Epidermal melanocyte (primary cell): ENCODE measurements around the gene S1PR3.

Experiments used
- DNase-seq: peaks from one replicate; pipeline ENCODE4 v3.0.0; 2011; ENCODE audit warnings: low spot score; ENCODE audit not compliant: insufficient read length

Gene S1PR3

DNA sequence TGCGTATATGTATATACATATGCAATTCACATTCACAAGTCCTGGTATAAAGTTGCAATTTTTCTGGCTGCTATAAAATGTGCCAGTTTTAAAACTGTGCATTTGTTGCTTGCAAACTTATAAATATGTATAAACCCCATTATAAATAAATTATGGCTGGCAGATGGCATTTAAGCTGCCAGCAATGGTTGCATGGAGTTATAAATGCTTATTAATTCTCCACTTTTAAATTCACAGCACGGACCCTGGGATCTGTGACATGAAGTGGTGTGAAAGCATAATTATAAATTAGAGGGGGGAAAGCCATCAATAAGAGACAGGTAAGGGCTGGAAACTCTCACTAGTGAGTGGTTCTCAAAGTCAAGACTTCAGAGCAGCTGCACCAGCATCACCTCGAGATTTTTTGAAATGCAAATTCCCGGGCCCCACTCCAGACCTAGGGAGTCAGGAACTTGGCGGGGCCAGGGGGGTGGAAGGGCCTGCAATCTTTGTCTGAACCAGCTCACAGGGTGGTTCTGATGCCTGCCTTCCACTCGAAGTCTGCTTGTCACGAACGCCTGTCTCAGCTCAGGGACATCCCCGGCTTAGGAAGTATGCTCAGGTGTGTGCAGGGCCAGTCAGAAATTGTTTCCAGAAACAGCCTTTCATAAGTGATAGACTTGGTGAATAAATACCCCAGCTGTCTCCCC, 16.9 kb downstream of the S1PR3 start:
- no peak for DNase-seq

DNA sequence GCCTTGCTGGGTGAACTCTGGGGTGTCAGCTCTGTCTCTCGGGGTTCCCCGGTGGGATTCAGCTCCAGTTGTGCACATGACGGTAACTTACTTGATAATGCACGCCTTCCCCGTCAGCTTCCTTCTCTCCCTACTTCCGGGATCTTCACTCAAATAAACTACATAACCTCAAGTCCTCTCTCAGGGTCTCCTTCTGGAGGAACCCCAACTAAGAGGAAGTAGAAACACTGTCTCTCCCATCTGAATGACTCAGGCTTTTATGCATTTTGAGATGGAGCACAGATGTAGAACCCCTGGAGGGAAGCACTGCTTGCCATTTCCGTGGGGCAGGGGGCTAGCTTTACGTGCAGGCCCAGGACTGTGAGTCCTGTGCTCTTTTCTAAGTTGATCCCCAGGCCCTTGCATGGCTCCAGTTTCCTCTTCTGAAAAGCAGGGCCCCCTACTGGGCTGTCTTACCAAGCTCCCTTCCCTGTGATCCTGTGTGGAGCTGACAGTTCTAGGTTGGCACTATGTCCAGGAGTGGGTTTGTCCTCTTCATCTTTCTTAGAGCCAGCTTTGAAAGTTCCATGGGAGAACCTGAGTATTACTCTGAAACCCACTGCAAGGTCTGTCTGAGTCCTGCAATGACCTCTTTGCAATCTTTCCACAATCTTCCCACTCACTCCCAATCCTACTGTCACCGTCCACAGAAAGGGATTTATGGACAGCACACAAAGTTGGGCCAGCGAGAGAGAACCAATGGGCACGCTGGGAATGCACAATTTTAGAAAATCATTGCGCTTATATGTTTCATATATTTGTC, 17.7 kb downstream of the S1PR3 start:
- no peak for DNase-seq

DNA sequence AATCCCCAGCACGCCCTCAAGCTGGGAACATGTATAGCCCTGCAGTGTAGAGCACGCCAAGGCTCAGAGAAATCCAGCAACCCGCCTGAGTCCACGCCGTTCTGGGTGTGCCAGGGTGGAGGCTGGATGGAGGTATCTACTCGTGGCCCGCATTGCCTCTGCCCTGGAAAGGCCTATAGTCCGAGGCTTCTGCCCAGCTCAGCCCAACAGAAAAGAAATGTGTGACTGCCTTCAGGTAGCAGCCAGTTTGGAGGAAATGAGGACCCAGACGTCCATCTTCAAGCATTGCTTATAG, 18.2 kb downstream of the S1PR3 start:
- DNase-seq = no peak

DNA sequence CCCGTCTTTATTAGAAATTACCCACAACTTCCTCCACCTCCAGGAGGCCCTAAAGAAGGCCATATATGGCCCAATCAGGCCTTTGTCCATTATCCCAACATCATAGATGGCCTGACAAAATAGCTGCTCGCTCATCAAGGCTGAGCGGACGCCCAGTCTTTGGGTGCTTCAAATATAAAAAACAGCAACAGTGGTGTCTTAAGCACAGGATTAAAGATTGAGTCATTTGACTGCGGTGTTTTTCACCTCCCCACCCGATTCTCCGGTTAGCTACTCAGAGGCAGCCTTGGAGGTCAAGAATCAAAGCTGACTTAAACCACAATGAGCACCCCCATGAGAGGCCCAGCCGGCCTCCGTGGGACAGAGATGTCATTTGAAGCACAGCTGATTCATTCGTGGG, 18.8 kb downstream of the S1PR3 start:
- DNase-seq = no peak

DNA sequence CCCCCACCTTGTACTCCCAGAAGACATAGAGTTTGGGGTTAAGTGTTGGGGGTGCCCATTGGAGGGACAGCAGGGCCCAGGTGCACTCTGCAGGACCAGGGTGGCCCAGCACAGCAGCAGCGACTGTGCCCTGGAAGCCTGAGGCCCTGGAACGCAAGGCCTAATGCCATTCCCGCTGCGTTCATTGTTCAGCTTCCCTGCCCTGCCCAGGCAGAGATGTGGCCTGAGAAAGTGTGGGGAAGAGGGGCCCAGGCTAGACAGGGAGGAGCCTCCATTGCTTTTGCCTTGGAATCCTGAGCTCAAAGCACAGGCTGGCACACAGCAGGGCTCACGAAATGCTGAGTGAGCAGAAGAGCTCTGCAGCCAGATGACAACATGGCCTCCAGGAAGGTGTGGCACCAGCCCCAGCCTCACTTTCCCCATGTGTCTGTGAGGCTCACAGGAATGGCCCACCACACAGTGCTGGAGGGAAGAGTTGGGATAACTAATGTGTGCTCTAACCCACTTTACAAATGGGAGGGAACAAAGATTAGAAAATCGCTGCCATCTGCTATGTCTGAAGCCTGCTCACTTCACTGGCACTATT, 19.4 kb downstream of the S1PR3 start:
- no peak for DNase-seq

- DNase-seq = no peak
Observed at GRCh38 chr9:89011683-89012082, 20.4 kb downstream of the S1PR3 start.

DNA sequence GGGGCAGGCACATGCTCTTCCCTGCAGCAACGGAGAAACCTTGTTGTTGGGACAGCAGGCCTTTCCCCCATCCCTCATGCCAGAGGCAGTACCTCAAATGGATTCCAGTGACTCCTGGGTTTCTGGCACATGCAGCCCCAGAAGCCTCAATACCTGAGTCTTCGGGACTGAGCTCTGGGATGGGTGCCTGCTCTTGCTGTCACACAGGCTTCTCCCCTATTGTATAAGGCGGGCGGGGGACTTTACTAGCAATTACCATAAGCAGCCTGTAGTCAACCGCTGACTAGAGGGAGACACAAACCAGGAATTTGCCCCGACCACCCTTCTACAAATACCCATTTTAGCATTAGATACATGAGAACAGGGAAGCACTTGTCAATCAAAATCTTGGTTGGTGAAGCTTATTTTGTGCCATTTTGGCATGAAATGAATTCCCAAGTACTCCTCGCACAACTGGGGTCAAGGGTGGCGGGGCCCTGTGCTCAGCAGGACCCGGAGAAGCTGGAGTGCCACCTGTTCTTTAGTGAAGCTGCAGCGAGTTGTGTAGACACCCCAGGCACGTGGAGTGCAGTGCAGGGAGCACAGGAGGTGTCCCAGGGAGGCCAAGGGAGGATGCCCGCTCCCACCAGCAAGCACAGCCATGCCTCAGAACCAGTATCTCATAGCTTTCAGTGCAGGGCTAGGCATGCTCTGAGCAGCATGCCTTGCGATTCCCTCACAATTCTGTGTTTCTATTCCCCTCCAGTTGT, 21.2 kb downstream of the S1PR3 start:
- DNase-seq = no peak

- no peak for DNase-seq
Observed at GRCh38 chr9:89013660-89014059, 22.4 kb downstream of the S1PR3 start.

DNA sequence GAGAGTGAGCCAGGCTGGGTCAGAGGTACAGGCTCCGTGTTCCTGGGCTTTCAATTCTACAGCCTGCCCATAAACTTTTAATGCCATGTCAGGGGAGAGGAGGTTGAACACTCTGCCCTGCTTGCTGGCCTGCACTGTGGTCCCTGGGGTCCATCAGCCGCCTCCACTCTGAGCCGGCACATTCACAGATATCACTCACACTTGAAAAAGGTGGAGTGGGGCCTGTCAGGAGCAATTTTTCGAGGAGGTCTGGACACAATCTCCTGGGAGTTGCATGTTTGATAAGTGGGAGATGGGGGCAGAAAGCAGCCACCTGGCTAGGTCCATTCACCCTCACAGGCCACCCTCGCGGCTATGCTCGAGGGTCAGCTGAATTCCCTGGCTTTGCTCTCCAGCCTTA, 22.9 kb downstream of the S1PR3 start:
- no peak for DNase-seq

DNA sequence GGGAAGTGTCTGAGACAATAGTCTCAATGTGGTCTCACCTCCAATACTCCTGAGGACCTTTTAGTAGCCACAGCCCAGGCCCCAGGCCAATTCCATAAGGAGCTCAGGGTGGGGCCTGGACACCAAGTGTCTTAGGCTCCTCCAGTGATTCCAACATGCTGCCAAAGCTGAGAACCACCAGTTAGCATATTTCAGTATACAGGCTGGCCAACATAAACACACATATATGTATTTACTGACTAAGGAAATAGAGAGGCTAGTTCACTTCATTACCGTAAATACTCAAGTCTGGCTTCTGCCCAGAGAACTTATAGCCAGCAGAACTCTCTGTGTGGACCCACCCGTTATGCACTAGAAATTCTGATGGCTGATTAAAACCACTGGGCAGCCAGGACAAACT, 24.1 kb downstream of the S1PR3 start:
- DNase-seq = no peak

DNA sequence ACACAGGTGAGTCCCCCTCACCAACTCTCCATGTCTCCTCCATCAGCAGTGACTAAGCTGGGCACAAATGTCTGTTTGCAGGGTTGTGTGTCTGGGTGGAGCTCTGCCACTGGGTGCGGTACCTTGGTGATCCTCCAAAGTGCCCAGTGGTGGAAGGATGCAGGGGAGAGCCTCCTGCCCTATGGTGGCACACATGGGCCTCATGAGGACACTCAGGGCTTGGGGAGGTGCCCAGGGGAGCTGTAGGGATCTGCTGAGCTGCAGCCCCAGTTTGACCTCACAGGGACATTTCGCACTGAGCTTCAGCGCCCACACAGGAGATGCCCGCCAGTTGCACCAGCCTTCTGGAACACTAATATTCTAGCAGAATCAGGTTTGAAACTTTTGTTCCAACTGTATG, 29.5 kb downstream of the S1PR3 start:
- DNase-seq = no peak

DNA sequence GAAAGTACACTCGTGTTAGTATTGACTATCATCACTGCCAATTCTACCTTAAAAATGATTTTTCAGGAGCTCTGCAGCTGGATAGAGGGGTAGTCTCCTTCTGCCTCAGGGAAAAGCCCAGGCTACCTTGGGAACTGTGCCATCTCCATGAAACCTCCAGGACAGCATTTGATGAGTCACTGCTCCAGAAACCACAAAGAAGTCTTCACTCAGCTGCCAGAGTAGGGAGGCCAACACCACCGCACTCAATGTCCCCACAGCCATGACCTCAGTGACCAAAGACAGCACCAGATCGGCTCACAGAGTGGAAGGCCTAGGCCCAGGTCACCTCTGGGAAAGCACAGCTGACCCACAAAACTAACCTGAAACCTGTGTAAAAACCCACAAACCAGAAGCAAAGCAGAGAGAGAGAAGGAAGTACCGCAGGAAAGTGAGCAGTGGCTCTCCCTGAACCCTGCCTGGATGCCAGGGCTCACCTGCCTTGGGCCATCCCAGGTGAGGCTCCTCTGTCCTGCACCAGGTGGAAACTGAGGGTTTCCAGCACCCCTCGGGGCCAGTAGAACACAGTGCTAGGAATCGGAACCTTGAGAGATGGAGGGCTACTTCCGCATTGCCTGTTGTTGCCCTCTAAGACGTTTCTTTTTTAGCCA, 30.0 kb downstream of the S1PR3 start:
- no peak for DNase-seq

DNA sequence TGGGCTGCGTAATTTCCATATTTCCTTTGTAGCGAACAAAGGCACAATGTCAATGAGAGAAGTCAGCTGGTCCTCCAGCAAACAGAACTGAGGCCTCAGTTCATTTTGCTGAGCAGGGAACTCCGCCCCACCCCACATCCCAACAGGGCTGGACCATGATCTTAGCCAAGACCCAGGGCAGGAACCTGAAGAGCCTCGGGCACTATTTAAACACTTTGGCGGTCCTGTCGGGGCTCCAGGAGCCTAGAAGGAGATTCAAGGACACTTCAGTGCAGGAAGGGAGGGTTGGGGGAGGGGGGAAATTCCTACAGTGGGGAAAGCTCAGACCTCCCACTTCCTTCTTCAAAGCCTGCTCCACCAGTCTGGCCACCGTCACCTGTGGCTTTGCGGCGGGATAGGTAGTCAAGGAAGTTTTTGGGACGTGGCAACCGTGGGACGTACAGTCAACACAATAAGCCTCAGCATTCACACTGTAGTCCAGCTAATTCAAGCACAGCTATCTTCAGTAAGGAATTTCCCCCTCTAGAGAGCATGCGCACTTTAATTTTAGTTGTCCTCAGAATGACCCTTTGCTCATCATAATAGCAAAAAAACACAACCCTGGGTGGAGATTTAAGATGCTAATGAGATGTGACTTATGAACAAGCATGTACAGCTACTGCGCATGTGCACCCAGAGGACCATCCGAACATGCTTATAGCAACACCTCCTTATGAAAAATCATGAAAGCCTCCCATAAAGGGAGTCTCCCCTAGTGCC, 30.9 kb downstream of the S1PR3 start:
- no peak for DNase-seq

DNA sequence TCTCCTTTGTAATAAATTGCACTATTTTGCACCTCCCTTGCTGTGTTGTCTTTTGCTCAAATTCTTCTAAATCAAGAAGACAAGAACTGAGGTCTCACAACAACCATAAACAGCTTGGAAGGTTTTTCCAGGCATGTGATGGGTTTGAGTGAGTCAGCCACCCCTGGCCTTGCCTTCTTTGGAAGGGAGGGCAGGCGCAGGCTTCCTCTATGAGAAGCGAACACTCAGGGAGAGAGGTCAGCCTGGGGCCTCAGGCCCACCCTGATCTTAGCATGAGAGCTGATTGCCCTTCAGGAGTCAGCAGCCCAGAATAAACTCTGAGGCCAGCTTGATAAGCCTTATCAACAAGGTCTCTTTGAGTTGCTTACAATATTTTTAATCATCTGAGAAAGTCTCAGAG, 31.6 kb downstream of the S1PR3 start:
- no peak for DNase-seq

DNA sequence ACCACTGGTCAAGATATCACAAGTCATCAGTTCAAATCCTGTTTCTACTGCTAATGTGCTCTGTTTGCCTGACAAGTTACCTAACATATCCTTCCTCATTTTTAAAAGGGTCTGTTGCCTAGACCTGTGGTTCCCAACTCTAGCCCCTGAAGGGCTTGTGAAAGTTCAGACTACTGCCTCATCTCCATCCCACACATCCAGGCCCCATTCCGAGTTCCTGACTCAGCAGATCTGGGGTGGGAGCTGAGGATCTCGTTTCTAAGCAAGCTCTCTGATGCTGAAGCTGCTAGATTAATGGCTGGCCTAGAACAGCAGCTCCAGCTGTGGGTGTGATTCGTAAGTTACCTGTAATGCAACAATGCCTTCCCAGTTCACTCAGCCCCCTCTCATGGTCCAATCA, 32.5 kb downstream of the S1PR3 start:
- DNase-seq = no peak

- DNase-seq = no peak
Observed at GRCh38 chr9:89024727-89025126, 33.5 kb downstream of the S1PR3 start.

DNA sequence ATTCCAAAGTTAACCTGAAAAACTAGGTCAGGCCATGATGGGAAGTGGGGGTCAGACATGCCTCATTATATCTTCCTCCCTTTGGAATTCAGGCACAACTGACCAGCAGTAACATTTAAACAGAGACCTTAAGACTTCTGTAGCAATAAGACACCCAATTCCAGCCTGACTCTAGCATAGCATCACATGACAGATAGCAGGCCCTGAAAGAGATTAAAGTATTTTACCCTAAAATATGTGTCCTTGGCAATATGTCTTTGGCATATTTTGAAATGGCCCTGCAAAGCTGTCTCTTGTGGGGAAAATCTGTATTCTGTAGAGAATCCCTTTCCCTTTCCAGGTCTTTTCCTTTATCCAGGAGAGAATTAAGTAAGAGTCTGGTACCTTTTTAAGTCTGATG, 34.3 kb downstream of the S1PR3 start:
- DNase-seq = no peak

DNA sequence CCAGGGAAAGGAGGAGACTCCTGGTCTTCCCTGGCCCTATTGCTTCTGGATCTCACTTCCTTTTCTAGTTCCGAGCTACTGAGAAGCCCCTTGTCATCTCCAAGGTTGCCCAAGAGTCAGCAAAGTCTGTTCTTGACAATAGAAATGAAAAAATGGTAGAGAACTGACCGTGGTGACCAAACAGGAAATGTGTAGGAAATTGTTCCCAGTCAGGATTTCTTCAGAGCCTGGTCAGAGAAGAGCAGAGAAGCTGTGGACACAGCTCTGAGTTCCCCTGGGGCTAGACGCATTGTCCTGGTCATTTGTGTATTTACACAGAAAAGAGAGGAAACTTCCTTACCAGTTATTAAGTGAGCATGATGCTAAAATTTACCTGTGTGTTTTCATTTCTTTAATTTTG, 35.6 kb downstream of the S1PR3 start:
- DNase-seq = no peak

DNA sequence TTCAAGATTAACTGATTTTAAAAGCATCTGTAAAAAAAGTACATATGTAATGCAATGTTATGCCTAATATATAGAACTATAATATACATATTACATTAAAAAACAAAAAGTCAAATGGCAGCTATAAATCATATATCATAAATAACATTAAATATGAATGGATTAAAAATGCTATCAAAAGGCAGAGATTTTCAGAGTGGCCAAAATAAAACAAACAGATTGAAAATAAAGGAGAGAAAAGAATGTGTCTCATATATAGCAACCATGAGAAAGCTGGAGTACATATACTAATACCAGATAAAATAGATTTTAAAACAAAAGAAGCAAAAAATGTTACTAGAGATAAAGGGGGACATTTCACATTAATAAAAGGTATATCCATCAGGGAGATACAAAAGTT, 38.5 kb downstream of the S1PR3 start:
- no peak for DNase-seq

- no peak for DNase-seq
Observed at GRCh38 chr9:89032173-89032572, 40.9 kb downstream of the S1PR3 start.

DNA sequence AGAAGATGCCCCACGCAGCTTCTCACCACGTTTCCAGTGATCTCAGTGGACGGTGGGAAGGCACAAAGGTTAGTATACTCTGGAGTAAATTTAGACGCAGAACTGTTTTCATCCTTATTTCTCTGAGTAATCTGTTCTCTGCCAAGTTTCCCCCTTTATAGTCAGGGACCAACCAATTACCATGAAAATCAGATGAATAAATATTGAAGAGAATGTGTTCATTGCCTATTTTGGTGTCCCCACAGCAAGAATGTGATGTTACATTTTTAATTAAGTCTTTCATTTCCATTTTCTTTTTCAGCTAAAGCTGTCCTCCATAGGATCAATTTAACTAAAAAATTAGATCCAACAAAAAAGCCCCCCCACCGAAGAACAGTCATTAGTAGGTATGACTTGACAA, 41.4 kb downstream of the S1PR3 start:
- DNase-seq = no peak
